ENCODE measurements around the gene PNP. TPM values are rescaled to one million over a fixed set of nuclear protein-coding genes. Genes with fewer than 3 reads are reported as not detected.

The PNP gene
- polyA plus RNA-seq, 3 donors, result 63.2 to 112 (median 67.5) TPM

DNA sequence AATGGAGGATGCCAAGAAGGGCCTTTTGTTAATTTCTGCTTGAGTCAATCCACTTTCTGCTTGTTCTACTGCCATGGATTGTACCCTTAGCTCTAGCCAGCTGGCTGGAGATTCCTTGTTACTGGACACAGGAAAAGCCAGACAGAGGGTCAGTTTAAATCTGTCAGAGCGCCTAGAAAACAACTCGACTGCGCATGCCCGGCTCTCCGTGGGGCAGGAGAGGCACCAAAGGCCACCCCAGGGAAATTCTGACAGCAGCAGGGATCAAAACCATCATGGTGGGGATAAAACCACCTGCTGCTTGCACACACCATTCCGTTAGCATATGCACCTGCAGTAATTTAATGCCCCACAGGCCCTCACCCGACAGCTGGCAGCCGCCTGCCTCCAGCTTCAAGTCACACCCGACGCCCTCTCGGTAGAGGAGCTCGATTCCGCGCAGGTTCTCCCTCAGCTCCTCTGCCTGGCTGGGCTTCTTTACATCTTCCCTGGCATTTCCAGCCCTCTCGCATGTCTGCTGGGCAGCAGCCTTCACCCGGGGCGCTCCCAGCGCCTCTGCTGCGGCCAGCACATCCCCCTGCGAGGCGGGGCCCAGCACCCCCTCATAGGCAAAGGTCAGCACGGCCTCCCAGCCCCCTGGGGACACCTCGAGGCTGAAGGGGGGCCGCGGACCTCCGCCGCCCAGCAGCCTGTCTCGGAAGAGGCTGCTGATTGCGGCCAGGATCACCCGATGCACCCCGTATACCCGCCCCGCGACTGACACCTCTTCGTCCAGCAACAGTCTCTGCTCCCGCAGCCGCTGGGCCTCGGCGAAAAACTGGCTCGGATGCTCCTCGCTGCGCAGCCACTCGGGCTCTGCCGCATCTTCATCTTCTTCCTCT is 34.3 kb upstream of the PNP start:
- Histone ChIP-seq H4K20me1 (ENCODE audit: insufficient read depth, low read length) (no peaks in the 10 kb centered on the region), H3K9me3 (replicated peaks in 1 of 2; ENCODE audit: control insufficient read depth in 1 of 2, insufficient read depth in 1 of 2, low read length in 2 of 2) (no peaks in the 10 kb centered on the region), H3K27me3 (ENCODE audit: control insufficient read depth in 2 of 2, insufficient read depth in 2 of 2, low read length in 2 of 2) (no peaks in the 10 kb centered on the region), H3K79me2 (ENCODE audit: insufficient read depth, low read length) (no peaks in the 10 kb centered on the region), H3K4me1 (ENCODE audit: control insufficient read depth in 1 of 2, insufficient read depth in 2 of 2, low read length in 2 of 2) (peaks cover 27 to 31% of the 10 kb centered on the region in 2 donors), H2AFZ (ENCODE audit: insufficient read depth, low read depth, low read length, poor library complexity, severe bottlenecking) (no peak overlapping the region), H3K27ac (ENCODE audit: low read depth in 1 of 2, low read length in 2 of 2) (no peak overlapping the region), H3K9ac (ENCODE audit: insufficient read depth, low read length, poor library complexity, severe bottlenecking) (no peak overlapping the region), H3K4me3 (replicated peaks in 1 of 3; ENCODE audit: low read depth in 2 of 3, low read length in 3 of 3) (no peak overlapping the region), H3K4me2 (replicated peaks; ENCODE audit: extremely low read depth, low read length, poor library complexity, severe bottlenecking) (no peak overlapping the region), H3K36me3 (replicated peaks in 1 of 2; ENCODE audit: control insufficient read depth in 1 of 2, insufficient read depth in 2 of 2, low read length in 2 of 2) (no peaks in the 10 kb centered on the region)
- TF ChIP-seq, protein P1, sequence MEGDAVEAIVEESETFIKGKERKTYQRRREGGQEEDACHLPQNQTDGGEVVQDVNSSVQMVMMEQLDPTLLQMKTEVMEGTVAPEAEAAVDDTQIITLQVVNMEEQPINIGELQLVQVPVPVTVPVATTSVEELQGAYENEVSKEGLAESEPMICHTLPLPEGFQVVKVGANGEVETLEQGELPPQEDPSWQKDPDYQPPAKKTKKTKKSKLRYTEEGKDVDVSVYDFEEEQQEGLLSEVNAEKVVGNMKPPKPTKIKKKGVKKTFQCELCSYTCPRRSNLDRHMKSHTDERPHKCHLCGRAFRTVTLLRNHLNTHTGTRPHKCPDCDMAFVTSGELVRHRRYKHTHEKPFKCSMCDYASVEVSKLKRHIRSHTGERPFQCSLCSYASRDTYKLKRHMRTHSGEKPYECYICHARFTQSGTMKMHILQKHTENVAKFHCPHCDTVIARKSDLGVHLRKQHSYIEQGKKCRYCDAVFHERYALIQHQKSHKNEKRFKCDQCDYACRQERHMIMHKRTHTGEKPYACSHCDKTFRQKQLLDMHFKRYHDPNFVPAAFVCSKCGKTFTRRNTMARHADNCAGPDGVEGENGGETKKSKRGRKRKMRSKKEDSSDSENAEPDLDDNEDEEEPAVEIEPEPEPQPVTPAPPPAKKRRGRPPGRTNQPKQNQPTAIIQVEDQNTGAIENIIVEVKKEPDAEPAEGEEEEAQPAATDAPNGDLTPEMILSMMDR (IDR thresholded peaks at IDR 0.05), result no peak
- DNase-seq, result no peak
- Mint-ChIP-seq H3K36me3 (peaks cover 0 to 2% of the 10 kb centered on the region in 2 donors), H3K27ac (peak overlapping the region in 1 of 7 donors; percentile 75), H3K9me3 (peaks cover 0 to 7% (median 3%) of the 10 kb centered on the region in 7 donors), H3K4me3 (no peak overlapping the region), H3K27me3 (ENCODE audit: low read depth in 3 of 3) (peaks cover 0 to 5% (median 0%) of the 10 kb centered on the region in 3 donors), H3K4me1 (peaks cover 39% of the 10 kb centered on the region)
- intact Hi-C loops (cut with micrococcal nuclease), result loop anchor here in 1 of 2 donors (5.0 kb wide), 1 partner anchor 52 kb away; no protein-coding TSS in a partner anchor
- WGBS (ENCODE audit: insufficient coverage), result 95% methylated on average over 38 of the region's 44 CpGs

DNA sequence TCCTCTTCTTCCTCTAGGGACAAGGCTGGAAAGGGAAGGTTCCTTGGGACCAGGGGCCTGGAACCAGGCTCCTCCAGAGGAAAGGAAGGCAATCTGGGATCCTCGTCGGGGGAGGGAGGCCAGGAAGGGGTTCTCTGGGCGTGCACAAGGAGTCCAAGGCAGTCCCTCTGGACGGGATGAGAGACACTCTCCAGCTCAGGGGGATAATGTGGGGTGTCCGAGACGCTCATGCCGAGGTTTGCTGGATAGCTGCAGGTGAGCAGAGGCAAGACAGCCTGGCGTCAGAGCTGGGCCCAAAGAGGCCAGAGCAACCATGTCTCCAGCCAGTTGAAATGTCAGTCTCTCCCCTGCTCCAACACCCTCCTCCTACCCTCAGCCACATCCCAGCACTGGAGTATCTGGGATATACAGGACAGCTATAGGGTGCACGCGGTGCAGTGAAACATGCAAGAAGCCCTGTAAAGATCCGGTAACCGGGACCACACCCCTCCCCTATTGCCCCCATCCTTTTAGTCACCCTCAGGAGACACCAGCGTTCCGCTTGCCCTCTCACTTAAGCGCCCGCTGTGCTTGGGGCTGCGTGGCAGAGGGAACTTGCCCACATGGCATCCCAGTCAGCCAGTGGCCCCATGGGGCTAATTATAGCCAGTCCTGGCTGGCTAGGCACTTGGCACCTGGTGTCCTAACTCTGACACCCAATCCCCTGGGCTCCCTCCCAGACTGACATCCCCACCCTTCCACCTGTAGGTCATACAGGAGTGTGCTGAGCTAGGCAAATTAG is 33.4 kb upstream of the PNP start, which contains the start of gene KLHL33:
KLHL33 (minus strand) TSS at position 585 of the 781 bp plus-strand sequence; CDS start at position 230, 355 bp downstream.
- TF ChIP-seq, protein P1 (IDR thresholded peaks at IDR 0.05), result no peak
- peaks cover 25 to 31% of the 10 kb centered on the region in 2 donors for H3K4me1 ChIP-seq (ENCODE audit: control insufficient read depth in 1 of 2, insufficient read depth in 2 of 2, low read length in 2 of 2)
- H3K4me1 Mint-ChIP-seq, result peaks cover 39% of the 10 kb centered on the region
- no peaks in the 10 kb centered on the region for H3K36me3 ChIP-seq (replicated peaks in 1 of 2; ENCODE audit: control insufficient read depth in 1 of 2, insufficient read depth in 2 of 2, low read length in 2 of 2)
- 98% methylated on average over 17 of the region's 17 CpGs for WGBS (ENCODE audit: insufficient coverage)
- no peak within 1 kb of the TSS for H3K4me2 ChIP-seq (replicated peaks; ENCODE audit: extremely low read depth, low read length, poor library complexity, severe bottlenecking)
- no peaks in the 10 kb centered on the region for H3K79me2 ChIP-seq (ENCODE audit: insufficient read depth, low read length)
- no peak for DNase-seq
- no peaks in the 10 kb centered on the region for H3K27me3 ChIP-seq (ENCODE audit: control insufficient read depth in 2 of 2, insufficient read depth in 2 of 2, low read length in 2 of 2)
- H3K27ac Mint-ChIP-seq, result peak within 1 kb of the TSS in 1 of 7 donors; percentile 75
- H3K9me3 Mint-ChIP-seq, result peaks cover 0 to 8% (median 3%) of the 10 kb centered on the region in 7 donors
- peaks cover 0 to 2% of the 10 kb centered on the region in 2 donors for H3K36me3 Mint-ChIP-seq
- H3K27me3 Mint-ChIP-seq (ENCODE audit: low read depth in 3 of 3), result peaks cover 0 to 5% (median 0%) of the 10 kb centered on the region in 3 donors
- no peak within 1 kb of the TSS for H3K4me3 ChIP-seq (replicated peaks in 1 of 3; ENCODE audit: low read depth in 2 of 3, low read length in 3 of 3)
- intact Hi-C loops (cut with micrococcal nuclease), result no loop called here
- H3K4me3 Mint-ChIP-seq, result no peak within 1 kb of the TSS
- H3K9ac ChIP-seq (ENCODE audit: insufficient read depth, low read length, poor library complexity, severe bottlenecking), result no peak within 1 kb of the TSS
- no peaks in the 10 kb centered on the region for H3K9me3 ChIP-seq (replicated peaks in 1 of 2; ENCODE audit: control insufficient read depth in 1 of 2, insufficient read depth in 1 of 2, low read length in 2 of 2)
- no peaks in the 10 kb centered on the region for H4K20me1 ChIP-seq (ENCODE audit: insufficient read depth, low read length)
- H2AFZ ChIP-seq (ENCODE audit: insufficient read depth, low read depth, low read length, poor library complexity, severe bottlenecking), result no peak within 1 kb of the TSS
- H3K27ac ChIP-seq (ENCODE audit: low read depth in 1 of 2, low read length in 2 of 2), result no peak within 1 kb of the TSS

Measured in CD14-positive monocyte (primary cell).